ENCODE data around the gene ITGAD.
"Not testable (repeated sequence)": the region's sequence is repeated elsewhere in the genome, so short reads cannot be mapped to it uniquely, and the experiment has no call there.

The ITGAD gene

GRCh38 chr16:31414706-31415105 is 21.6 kb downstream of the ITGAD start:
- no peak for DNase-seq (ENCODE audit: low read depth)
- H3K4me3 ChIP-seq (ENCODE audit: low read depth, low read length) = no peak overlapping the region
- TF ChIP-seq, protein P1, sequence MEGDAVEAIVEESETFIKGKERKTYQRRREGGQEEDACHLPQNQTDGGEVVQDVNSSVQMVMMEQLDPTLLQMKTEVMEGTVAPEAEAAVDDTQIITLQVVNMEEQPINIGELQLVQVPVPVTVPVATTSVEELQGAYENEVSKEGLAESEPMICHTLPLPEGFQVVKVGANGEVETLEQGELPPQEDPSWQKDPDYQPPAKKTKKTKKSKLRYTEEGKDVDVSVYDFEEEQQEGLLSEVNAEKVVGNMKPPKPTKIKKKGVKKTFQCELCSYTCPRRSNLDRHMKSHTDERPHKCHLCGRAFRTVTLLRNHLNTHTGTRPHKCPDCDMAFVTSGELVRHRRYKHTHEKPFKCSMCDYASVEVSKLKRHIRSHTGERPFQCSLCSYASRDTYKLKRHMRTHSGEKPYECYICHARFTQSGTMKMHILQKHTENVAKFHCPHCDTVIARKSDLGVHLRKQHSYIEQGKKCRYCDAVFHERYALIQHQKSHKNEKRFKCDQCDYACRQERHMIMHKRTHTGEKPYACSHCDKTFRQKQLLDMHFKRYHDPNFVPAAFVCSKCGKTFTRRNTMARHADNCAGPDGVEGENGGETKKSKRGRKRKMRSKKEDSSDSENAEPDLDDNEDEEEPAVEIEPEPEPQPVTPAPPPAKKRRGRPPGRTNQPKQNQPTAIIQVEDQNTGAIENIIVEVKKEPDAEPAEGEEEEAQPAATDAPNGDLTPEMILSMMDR (IDR thresholded peaks at IDR 0.05; ENCODE audit: low read depth, low read length) = no peak
- TF ChIP-seq, protein P2, sequence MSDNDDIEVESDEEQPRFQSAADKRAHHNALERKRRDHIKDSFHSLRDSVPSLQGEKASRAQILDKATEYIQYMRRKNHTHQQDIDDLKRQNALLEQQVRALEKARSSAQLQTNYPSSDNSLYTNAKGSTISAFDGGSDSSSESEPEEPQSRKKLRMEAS (IDR thresholded peaks at IDR 0.05; ENCODE audit: low read depth, low read length) = no peak
- TF ChIP-seq POLR2A (IDR thresholded peaks at IDR 0.05; ENCODE audit: extremely low read depth, insufficient read length) (no peak), MYC (IDR thresholded peaks at IDR 0.05; ENCODE audit: low read depth, low read length) (no peak)

GRCh38 chr16:31416371-31416770 is 23.2 kb downstream of the ITGAD start:
- no peak overlapping the region for H3K4me3 ChIP-seq (ENCODE audit: low read depth, low read length)
- TF ChIP-seq POLR2A (IDR thresholded peaks at IDR 0.05; ENCODE audit: extremely low read depth, insufficient read length) = no peak
- TF ChIP-seq, protein P1 (IDR thresholded peaks at IDR 0.05; ENCODE audit: low read depth, low read length) = no peak
- TF ChIP-seq, protein P2 (IDR thresholded peaks at IDR 0.05; ENCODE audit: low read depth, low read length) = no peak
- TF ChIP-seq MYC (IDR thresholded peaks at IDR 0.05; ENCODE audit: low read depth, low read length) = no peak
- no peak for DNase-seq (ENCODE audit: low read depth)

DNA sequence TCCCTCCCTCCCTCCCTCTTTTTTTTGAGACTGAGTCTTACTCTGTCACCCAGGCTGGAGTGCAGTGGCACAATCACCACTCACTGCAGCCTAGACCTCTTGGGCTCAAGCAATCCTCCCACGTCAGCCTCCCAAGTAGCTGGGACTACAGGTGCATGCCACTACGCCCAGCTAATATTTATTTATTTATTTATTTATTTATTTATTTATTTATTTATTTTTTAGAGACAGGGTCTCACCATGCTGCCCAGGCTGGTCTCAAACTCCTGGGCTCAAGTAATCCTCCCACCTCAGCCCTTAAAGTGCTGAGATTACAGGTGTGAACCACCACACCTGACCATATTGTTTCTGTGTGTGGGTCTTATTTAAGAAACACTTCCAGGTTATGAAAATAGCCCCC is 23.9 kb downstream of the ITGAD start:
- DNase-seq (ENCODE audit: low read depth); H3K4me3 ChIP-seq (ENCODE audit: low read depth, low read length): not testable (repeated sequence)

DNA sequence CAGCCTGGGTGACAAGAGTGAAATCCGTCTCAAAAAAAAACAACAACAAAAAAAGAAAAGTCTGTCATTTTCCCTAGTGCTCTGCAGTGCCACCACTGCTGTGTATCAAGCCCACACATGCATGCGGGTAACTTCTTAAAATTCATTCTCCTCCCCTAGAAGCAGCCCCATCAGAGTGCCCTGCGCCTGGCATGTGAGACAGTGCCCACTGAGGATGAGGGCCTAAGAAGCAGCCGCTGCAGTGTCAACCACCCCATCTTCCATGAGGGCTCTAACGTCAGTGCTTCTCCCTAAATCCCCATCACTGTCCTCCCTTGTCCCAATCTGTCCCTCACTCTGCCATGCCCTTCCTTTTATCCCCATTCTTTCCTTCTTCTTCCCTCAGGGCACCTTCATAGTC is 24.8 kb downstream of the ITGAD start:
- TF ChIP-seq, protein P1 (IDR thresholded peaks at IDR 0.05; ENCODE audit: low read depth, low read length) = no peak
- no peak for TF ChIP-seq MYC (IDR thresholded peaks at IDR 0.05; ENCODE audit: low read depth, low read length)
- TF ChIP-seq, protein P2 (IDR thresholded peaks at IDR 0.05; ENCODE audit: low read depth, low read length) = no peak
- TF ChIP-seq POLR2A (IDR thresholded peaks at IDR 0.05; ENCODE audit: extremely low read depth, insufficient read length) = no peak
- H3K4me3 ChIP-seq (ENCODE audit: low read depth, low read length) = no peak overlapping the region
- no peak for DNase-seq (ENCODE audit: low read depth)

GRCh38 chr16:31420037-31420436 is 26.9 kb downstream of the ITGAD start:
- H3K4me3 ChIP-seq (ENCODE audit: low read depth, low read length) = no peak overlapping the region
- DNase-seq (ENCODE audit: low read depth) = no peak
- TF ChIP-seq MYC (IDR thresholded peaks at IDR 0.05; ENCODE audit: low read depth, low read length) (no peak), POLR2A (IDR thresholded peaks at IDR 0.05; ENCODE audit: extremely low read depth, insufficient read length) (no peak)
- TF ChIP-seq, protein P2 (IDR thresholded peaks at IDR 0.05; ENCODE audit: low read depth, low read length) = no peak
- TF ChIP-seq, protein P1 (IDR thresholded peaks at IDR 0.05; ENCODE audit: low read depth, low read length) = no peak

DNA sequence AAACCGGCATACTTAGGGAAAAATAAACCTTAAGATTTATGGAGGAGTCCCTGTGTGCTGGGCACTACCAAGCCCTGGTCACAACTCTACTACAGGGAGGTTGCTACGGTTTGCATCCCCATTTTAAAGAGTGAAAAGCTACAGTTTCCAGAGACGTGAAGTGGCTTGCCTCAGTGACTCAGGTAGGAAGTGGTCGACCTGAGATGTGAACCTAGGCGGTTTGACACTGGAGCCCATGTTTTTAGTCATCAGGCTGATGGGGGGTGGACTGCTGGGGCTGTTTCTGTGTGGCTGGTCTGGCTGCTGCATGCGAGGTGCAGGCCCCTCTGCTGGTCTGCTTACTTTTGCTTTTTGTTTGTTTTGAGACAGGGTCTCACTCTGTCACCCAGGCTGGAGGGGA is 28.5 kb downstream of the ITGAD start:
- TF ChIP-seq POLR2A (IDR thresholded peaks at IDR 0.05; ENCODE audit: extremely low read depth, insufficient read length) = no peak
- TF ChIP-seq MYC (IDR thresholded peaks at IDR 0.05; ENCODE audit: low read depth, low read length) = no peak
- TF ChIP-seq, protein P1 (IDR thresholded peaks at IDR 0.05; ENCODE audit: low read depth, low read length) = no peak
- TF ChIP-seq, protein P2 (IDR thresholded peaks at IDR 0.05; ENCODE audit: low read depth, low read length) = no peak
- no peak for DNase-seq (ENCODE audit: low read depth)
- H3K4me3 ChIP-seq (ENCODE audit: low read depth, low read length) = no peak overlapping the region
